ENCODE data around the gene BPTF. TPM values are rescaled to one million over a fixed set of nuclear protein-coding genes. Genes with fewer than 3 reads are reported as not detected.
"Not testable (repeated sequence)": the region's sequence is repeated elsewhere in the genome, so short reads cannot be mapped to it uniquely, and the experiment has no call there.

Gene BPTF
- total and polyA plus RNA-seq, 2 experiments from 2014 or later = 38.1 to 46.3 TPM

- H3K4me2 ChIP-seq = no peak overlapping the region
- no peaks in the 10 kb centered on the region for H3K36me3 ChIP-seq (replicated peaks; ENCODE audit: insufficient read depth, low read depth)
- H3K9me3 ChIP-seq (ENCODE audit: low read depth) = no peaks in the 10 kb centered on the region
- DNase-seq (ENCODE audit: low spot score) = no peak
- no peaks in the 10 kb centered on the region for H3K9me2 ChIP-seq (replicated peaks; ENCODE audit: insufficient read depth)
- no peaks in the 10 kb centered on the region for H3K27me3 ChIP-seq
- 98% methylated on average over 5 of the region's 5 CpGs for WGBS (ENCODE audit: low lambda C conversion rate, missing lambda C conversion rate)
- H3K79me2 ChIP-seq = peaks cover 2% of the 10 kb centered on the region
- no peak for TF ChIP-seq EZH2 (IDR thresholded peaks at IDR 0.05; ENCODE audit: borderline replicate concordance)
- no peak for TF ChIP-seq CTCF (IDR thresholded peaks at IDR 0.05; ENCODE audit: poor library complexity)
- TF ChIP-seq EZH2phosphoT487 (IDR thresholded peaks at IDR 0.05; ENCODE audit: low read depth, severe bottlenecking, unreplicated experiment) = no peak
- H3K4me3 ChIP-seq = no peak overlapping the region
- no peaks in the 10 kb centered on the region for H3K4me1 ChIP-seq (ENCODE audit: insufficient read depth)
- no peak overlapping the region for H3K27ac ChIP-seq
- H4K20me1 ChIP-seq (ENCODE audit: insufficient read depth, poor library complexity, severe bottlenecking) = peaks cover 3% of the 10 kb centered on the region
- H2AFZ ChIP-seq = no peak overlapping the region
These were observed 97.2 kb downstream of the BPTF start for GRCh38 chr17:67922503-67922902.

GRCh38 chr17:67928842-67929241 is 103.5 kb downstream of the BPTF start:
- H3K4me2 ChIP-seq; H3K4me1 ChIP-seq (ENCODE audit: insufficient read depth); H3K27ac ChIP-seq; H2AFZ ChIP-seq; H3K36me3 ChIP-seq (replicated peaks; ENCODE audit: insufficient read depth, low read depth); H3K27me3 ChIP-seq; H4K20me1 ChIP-seq (ENCODE audit: insufficient read depth, poor library complexity, severe bottlenecking); H3K4me3 ChIP-seq; H3K9me2 ChIP-seq (replicated peaks; ENCODE audit: insufficient read depth); DNase-seq (ENCODE audit: low spot score); H3K9me3 ChIP-seq (ENCODE audit: low read depth); H3K79me2 ChIP-seq: not testable (repeated sequence)
- WGBS (ENCODE audit: low lambda C conversion rate, missing lambda C conversion rate) = 98% methylated on average over 4 of the region's 4 CpGs

GRCh38 chr17:67931227-67931626 is 105.9 kb downstream of the BPTF start:
- Histone ChIP-seq H3K4me3 (no peak overlapping the region), H3K27me3 (no peaks in the 10 kb centered on the region), H3K4me1 (ENCODE audit: insufficient read depth) (no peaks in the 10 kb centered on the region), H3K36me3 (replicated peaks; ENCODE audit: insufficient read depth, low read depth) (peaks cover 5% of the 10 kb centered on the region), H3K79me2 (no peaks in the 10 kb centered on the region), H3K9me2 (replicated peaks; ENCODE audit: insufficient read depth) (no peaks in the 10 kb centered on the region), H2AFZ (no peak overlapping the region), H3K9me3 (ENCODE audit: low read depth) (no peaks in the 10 kb centered on the region), H3K4me2 (no peak overlapping the region), H3K27ac (no peak overlapping the region), H4K20me1 (ENCODE audit: insufficient read depth, poor library complexity, severe bottlenecking) (no peaks in the 10 kb centered on the region)
- 95% methylated on average over 5 of the region's 5 CpGs for WGBS (ENCODE audit: low lambda C conversion rate, missing lambda C conversion rate)
- DNase-seq (ENCODE audit: low spot score) = no peak
- TF ChIP-seq CTCF (IDR thresholded peaks at IDR 0.05; ENCODE audit: poor library complexity) (no peak), EZH2 (IDR thresholded peaks at IDR 0.05; ENCODE audit: borderline replicate concordance) (no peak), EZH2phosphoT487 (IDR thresholded peaks at IDR 0.05; ENCODE audit: low read depth, severe bottlenecking, unreplicated experiment) (no peak)

GRCh38 chr17:67942810-67943209 is 117.5 kb downstream of the BPTF start:
- TF ChIP-seq CTCF (IDR thresholded peaks at IDR 0.05; ENCODE audit: poor library complexity) (peak; percentile 37), EZH2 (IDR thresholded peaks at IDR 0.05; ENCODE audit: borderline replicate concordance) (no peak)
- peaks cover 8% of the 10 kb centered on the region for H3K36me3 ChIP-seq (replicated peaks; ENCODE audit: insufficient read depth, low read depth)

More at GRCh38 chr17:67942810-67943209, 117.5 kb downstream of the BPTF start:
- no peaks in the 10 kb centered on the region for H3K79me2 ChIP-seq
- H3K27me3 ChIP-seq = no peaks in the 10 kb centered on the region
- no peak overlapping the region for H3K4me3 ChIP-seq
- no peaks in the 10 kb centered on the region for H4K20me1 ChIP-seq (ENCODE audit: insufficient read depth, poor library complexity, severe bottlenecking)
- H3K9me3 ChIP-seq (ENCODE audit: low read depth) = no peaks in the 10 kb centered on the region
- peak; percentile 5 for DNase-seq (ENCODE audit: low spot score)
- no peak overlapping the region for H2AFZ ChIP-seq
- H3K27ac ChIP-seq = no peak overlapping the region
- no peaks in the 10 kb centered on the region for H3K9me2 ChIP-seq (replicated peaks; ENCODE audit: insufficient read depth)
- WGBS (ENCODE audit: low lambda C conversion rate, missing lambda C conversion rate) = 97% methylated on average over 3 of the region's 3 CpGs
- H3K4me2 ChIP-seq = no peak overlapping the region
- no peaks in the 10 kb centered on the region for H3K4me1 ChIP-seq (ENCODE audit: insufficient read depth)
